Forelimb muscle (tissue), 1 donor: ENCODE results near the gene NUDT12. TPM values are rescaled to one million over a fixed set of nuclear protein-coding genes. Genes with fewer than 3 reads are reported as not detected.
A peak's percentile ranks its signal among the peaks of the same experiment; 100 is the strongest.

Experiments
- DNase-seq: peaks from one replicate; pipeline ENCODE4 v3.0.0-alpha.2; 2013; ENCODE audit warnings: low read depth
- polyA plus RNA-seq: library from polyadenylated mRNA; unstranded; fragments of 120-200 nt; gene quantifications from one replicate; pipeline ENCODE4 v1.2.1, GENCODE V29; 2013; ENCODE audit not compliant: insufficient read length

Gene NUDT12
- polyA plus RNA-seq: 13.7 TPM

- peak; percentile 52 for DNase-seq
These were observed at the start of gene NUDT12 for GRCh38 chr5:103562453-103563157. Gene NUDT12, minus strand, starts transcription at chr5:103562789. Its CDS starts 2,541 bp downstream, at chr5:103560248.

GRCh38 chr5:103607346-103607745 is 44.8 kb upstream of the NUDT12 start:
- DNase-seq: no peak

GRCh38 chr5:103605277-103605676 is 42.7 kb upstream of the NUDT12 start:
- DNase-seq: no peak

GRCh38 chr5:103602438-103602837 is 39.8 kb upstream of the NUDT12 start:
- no peak for DNase-seq

- no peak for DNase-seq
These were observed 38.7 kb upstream of the NUDT12 start for GRCh38 chr5:103601314-103601713.

- no peak for DNase-seq
These were observed 37.5 kb upstream of the NUDT12 start for GRCh38 chr5:103600086-103600485.

GRCh38 chr5:103598997-103599566 is 36.5 kb upstream of the NUDT12 start:
- DNase-seq: no peak

- DNase-seq: no peak
These were observed 27.6 kb upstream of the NUDT12 start for GRCh38 chr5:103590221-103590620.

- DNase-seq: no peak
These were observed 27.2 kb upstream of the NUDT12 start for GRCh38 chr5:103589776-103590175.

GRCh38 chr5:103589357-103589756 is 26.8 kb upstream of the NUDT12 start:
- no peak for DNase-seq

- DNase-seq: no peak
These were observed 24.7 kb upstream of the NUDT12 start for GRCh38 chr5:103587185-103587748.

GRCh38 chr5:103582364-103582763 is 19.8 kb upstream of the NUDT12 start:
- DNase-seq: no peak

- DNase-seq: no peak
These were observed 10.8 kb upstream of the NUDT12 start for GRCh38 chr5:103573411-103573810.

GRCh38 chr5:103572454-103572853 is 9.9 kb upstream of the NUDT12 start:
- no peak for DNase-seq

- no peak for DNase-seq
These were observed 9.1 kb upstream of the NUDT12 start for GRCh38 chr5:103571730-103572129.

GRCh38 chr5:103569313-103570060 is 6.9 kb upstream of the NUDT12 start:
- no peak for DNase-seq

- DNase-seq: no peak
These were observed 3.1 kb upstream of the NUDT12 start for GRCh38 chr5:103565719-103566118.

- peak; percentile 5 for DNase-seq
These were observed 720 bp downstream of the NUDT12 start for GRCh38 chr5:103561685-103562452.

GRCh38 chr5:103560826-103561225 is 1.8 kb downstream of the NUDT12 start:
- DNase-seq: no peak

GRCh38 chr5:103546858-103547257 is 15.7 kb downstream of the NUDT12 start:
- no peak for DNase-seq

- DNase-seq: no peak
These were observed 20.1 kb downstream of the NUDT12 start for GRCh38 chr5:103542441-103542840.

- no peak for DNase-seq
These were observed 21.0 kb downstream of the NUDT12 start for GRCh38 chr5:103541569-103541968.
